GM18505 (cell line): ENCODE measurements around the gene CSRNP3.
A peak's percentile ranks its signal among the peaks of the same experiment; 100 is the strongest.
"Not testable (repeated sequence)": the region's sequence is repeated elsewhere in the genome, so short reads cannot be mapped to it uniquely, and the experiment has no call there.

Experiments
- ATAC-seq: cut with Tn5 transposase; IDR thresholded peaks from one replicate; pipeline ENCODE4 v1.9.1; 2021; ENCODE audit not compliant: unreplicated experiment
- POLR2A ChIP-seq: IDR thresholded peaks from 4 replicates; pipeline ENCODE4 v1.6.1; 2011; ENCODE audit warnings: borderline replicate concordance; ENCODE audit not compliant: insufficient read depth, insufficient read length; ENCODE audit errors: extremely low read depth

Gene CSRNP3

DNA sequence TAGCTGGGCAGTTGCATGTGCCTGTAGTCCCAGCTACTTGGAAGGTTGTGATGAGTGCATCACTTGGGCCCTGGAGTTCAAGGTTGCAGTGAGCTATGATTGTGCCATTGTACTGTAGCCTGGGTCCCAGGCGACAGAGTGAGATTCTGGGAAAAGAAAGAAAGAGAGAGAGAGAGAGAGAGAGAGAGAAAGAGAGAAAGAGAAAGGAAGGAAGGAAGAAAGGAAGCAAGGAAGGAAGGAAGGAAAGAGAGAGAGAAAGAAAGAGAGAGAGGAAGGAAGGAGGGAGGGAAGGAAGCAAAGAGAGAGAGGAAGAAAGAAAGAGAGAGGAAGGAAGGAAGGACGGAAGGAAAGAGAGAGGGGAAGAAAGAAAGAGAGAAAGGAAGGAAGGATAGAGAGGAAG lies 196.1 kb downstream of the CSRNP3 start:
- ATAC-seq, result no peak
- TF ChIP-seq POLR2A, result no peak

DNA sequence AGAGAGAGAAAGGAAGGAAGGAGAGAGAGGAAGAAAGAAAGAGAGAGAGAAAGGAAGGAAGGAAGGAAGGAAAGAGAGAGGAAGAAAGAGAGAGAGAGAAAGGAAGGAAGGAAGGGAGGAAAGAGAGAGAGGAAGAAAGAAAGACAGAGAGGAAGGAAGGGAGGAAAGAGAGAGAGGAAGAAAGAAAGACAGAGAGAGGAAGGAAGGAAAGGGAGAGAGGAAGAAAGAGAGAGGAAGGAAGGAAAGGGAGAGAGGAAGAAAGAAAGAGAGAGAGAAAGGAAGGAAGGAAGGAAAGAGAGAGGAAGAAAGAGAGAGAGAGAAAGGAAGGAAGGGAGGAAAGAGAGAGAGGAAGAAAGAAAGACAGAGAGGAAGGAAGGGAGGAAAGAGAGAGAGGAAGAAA lies 196.6 kb downstream of the CSRNP3 start:
- not testable (repeated sequence) for ATAC-seq

DNA sequence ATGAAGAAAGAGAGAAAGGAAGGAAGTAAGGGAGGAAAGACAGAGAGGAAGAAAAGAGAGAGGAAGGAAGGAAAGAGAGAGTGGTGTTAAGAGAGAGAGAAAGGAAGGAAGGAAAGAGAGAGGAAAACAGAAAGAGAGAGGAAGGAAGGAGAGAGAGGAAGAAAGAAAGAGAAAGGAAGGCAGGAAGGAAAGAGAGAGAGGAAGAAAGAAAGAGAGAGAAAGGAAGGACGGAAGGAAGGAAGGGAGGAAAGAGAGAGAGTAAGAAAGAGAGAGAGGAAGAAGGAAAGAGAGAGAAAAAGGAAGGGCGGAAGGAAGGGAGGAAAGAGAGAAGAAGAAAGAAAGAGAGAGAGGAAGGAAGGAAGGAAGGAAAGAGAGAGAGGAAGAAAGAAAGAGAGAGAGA lies 197.1 kb downstream of the CSRNP3 start:
- no peak for ATAC-seq

DNA sequence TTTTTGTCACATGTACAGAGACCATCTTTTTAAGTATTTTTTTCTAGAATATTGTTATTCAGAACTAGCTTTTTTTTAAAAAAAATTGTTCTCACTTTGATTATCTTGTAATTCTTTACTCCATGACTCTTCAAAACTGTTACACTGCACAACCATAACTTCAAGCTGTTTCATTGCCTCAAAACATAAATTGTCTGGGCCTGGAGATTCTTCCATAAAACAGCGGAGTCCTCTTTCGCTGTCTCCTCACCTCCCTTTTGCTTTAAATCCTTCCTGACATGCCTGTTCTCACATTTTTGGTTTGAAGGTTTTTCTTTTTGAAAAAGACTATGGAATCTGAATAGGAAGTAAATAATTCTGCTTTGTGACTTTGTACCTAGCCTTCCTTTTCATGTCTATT lies 197.9 kb downstream of the CSRNP3 start:
- no peak for TF ChIP-seq POLR2A
- ATAC-seq, result no peak

More for the DNA sequence above, 197.1 kb downstream of the CSRNP3 start:
- no peak for TF ChIP-seq POLR2A

DNA sequence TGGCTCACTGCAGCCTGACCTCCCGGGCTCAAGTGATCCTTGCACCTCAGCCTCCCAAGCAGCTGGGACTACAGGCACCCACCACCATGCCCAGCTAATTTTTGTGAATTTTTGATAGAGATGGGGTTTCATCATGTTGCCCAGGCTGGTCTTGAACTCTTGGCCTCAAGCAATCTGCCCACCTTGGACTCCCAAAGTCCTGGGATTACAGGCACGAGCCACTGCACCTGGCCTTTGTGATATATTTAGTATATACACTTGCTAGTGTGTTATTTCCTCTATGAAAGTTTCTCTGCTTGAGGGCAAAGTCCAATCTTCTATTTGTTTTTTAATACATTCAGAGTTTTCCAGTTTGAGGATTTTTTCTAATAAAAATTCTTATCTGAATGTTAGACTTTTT lies 205.3 kb downstream of the CSRNP3 start:
- no peak for ATAC-seq

DNA sequence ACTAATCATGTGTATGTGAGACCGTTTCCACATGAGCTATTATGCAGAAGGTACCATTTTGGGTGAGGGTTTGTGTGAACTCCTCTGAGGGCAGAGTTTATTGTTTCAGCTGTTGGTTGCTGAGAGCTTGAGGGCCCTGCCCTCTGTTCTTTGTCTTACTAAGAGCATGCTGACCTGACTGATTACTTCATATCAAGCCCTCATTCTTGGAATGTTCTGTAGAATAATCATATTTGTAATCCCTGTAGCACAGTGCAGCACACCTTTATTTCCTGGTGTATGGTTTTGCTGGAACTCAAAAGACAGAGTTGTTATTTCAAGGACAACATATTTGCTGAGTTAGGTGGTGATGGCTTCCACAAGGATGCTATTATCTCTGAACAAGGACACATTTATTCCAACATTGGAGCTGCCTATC lies 206.1 kb downstream of the CSRNP3 start:
- peak; percentile 44 for ATAC-seq
- TF ChIP-seq POLR2A, result no peak

More for the DNA sequence above, 205.3 kb downstream of the CSRNP3 start:
- TF ChIP-seq POLR2A, result no peak

DNA sequence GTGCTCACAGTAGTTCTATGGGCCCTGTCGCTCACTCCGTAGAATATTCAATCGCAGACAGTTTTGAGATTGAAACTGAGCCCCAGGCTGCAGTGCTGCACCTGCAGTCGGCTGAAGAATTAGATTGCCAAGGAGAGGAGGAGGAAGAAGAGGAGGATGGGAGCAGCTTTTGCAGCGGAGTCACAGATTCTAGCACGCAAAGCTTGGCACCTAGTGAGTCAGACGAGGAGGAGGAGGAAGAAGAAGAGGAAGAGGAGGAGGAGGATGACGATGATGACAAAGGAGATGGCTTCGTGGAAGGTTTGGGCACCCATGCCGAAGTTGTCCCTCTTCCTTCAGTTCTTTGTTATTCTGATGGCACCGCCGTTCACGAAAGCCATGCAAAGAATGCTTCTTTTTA lies 209.4 kb downstream of the CSRNP3 start:
- no peak for TF ChIP-seq POLR2A

DNA sequence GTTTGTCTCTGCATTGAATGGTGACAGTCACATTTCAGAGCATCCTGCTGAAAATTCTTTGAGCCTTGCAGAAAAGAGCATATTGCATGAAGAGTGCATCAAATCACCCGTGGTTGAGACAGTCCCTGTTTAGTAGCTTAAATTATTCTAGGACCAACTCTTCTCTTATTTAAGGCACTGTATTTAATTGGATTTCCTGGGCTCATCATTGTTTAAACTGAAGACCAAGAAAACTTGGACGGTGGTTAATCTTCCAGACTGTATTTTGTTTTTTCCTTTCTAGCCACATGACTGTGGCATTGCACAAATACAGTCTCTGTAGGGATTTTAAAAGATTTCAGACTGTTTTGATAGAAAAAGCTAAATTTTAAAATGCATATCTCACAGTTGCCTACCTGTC lies 210.1 kb downstream of the CSRNP3 start:
- no peak for ATAC-seq

More for the DNA sequence above, 209.4 kb downstream of the CSRNP3 start:
- no peak for ATAC-seq

DNA sequence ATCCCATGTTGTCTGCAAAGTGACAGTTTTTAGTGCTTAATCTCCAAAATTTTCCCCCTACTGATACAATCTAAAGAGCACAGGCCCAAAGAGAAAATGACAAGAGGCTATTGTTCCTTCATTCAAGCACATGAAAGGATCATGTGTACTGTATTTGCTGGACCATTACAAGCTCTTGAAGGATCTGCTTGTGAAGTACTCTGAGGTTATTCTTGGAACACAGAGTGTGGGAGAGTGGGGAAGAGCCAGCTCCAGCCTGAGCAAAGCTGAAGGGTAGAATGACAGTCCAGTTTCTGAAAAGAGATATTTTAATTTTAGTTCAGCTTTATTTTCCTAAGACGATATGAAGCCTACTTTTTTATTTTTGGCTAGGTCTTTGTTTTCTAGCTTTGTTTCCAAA lies 212.3 kb downstream of the CSRNP3 start:
- no peak for TF ChIP-seq POLR2A
- ATAC-seq, result no peak

More for the DNA sequence above, 210.1 kb downstream of the CSRNP3 start:
- no peak for TF ChIP-seq POLR2A

DNA sequence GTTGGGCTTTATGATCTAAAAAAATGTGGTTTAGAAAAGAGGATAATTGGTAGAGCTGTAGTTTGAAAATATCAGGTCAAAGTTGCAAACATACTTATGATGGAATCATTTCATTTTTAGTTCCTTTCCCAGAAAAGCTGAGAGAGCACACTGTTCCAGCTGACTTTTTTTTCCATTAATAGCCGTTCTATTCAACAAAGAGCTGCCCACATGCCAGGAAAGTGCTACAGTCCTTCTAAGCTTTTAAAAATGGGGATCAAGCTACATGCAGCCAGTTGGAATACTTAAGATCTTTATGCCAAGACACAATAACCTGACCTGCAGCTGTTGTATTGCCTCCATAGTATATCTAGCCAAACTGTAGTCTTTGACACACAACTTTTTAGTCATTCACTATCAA lies 213.0 kb downstream of the CSRNP3 start:
- ATAC-seq, result no peak

DNA sequence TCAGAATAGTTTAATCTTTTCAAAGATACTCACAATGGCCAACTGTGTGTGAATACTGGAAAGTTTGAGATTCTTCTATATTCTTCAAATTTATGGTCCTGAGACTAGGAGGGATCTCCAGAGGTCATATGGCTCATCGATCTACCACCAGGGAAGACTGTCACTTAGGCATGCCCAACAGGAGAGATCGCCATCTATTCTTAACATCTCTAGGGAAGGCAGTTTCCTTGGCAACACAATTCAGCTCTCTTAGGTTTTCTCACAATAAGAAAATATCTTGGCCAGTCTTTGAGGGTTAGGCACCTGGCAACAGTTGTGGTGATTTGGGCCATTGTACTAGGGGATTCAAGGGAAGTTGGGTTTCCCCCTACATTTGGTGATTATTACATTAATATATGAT lies 217.3 kb downstream of the CSRNP3 start:
- ATAC-seq, result no peak
- TF ChIP-seq POLR2A, result no peak

More for the DNA sequence above, 213.0 kb downstream of the CSRNP3 start:
- TF ChIP-seq POLR2A, result no peak

DNA sequence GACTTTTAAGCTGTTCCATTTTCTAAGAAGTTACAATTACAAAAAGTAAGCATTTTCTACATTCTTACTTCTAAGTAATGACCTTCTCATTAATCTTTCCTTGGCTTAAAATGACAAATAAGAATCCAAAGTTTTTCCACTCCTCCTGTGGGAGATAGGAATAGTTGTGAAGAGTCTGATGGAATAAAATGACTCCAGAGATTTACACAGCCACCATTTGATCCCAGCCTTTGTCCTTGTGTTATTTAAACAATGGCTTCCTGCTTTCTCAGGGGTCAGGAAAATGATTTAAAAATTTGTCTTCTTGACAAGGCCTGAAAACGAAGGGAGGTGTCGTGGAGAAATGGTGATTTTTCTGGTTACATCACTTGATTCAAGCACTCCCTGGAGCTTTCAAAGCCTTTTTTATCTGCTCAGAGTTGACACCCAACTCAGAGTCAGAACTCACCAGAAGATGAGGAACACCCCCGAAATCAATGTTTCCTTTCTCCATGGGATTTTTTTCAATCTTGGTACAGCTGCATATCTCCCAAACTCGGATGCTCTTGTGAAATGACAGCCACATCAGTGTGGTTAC lies 218.0 kb downstream of the CSRNP3 start:
- TF ChIP-seq POLR2A, result no peak
- no peak for ATAC-seq

DNA sequence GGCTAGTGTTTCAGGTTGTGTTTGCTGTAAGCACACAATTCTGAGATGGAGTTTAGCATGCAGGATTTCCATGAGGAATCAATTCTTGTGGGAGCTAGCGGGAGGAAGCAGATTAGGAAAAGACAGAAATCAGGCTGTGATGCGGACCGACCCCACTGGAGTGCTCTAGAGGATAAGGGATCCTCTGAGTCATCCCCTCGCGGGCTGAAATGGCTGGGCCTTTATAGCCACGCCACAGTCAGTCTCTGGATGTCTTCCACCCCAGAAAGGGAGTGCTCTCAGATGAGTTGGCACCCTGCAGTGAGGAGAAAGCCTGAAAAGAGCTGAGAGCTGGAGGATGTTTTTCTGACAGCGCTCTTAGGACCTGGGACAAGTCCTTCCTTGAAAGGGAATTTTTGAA lies 222.1 kb downstream of the CSRNP3 start:
- no peak for TF ChIP-seq POLR2A
- no peak for ATAC-seq

DNA sequence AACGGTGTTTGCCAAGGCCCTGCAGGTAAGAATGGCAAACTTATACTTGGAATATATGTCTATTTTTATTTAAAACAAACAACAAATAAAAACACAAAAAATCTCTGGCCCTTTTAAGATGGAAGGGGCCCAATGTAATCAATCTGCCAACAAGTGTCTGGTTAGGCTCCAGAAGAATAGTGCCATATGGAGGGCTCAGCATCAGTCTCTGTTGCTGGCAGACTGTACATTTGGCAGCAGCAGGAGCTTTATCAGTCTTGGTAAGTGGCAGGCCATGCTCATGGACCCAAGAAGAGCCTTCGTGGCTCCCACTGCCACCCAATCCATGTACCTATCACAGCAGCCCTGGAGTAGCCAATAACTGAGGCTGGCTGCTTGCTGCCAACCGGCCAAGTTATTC lies 223.4 kb downstream of the CSRNP3 start:
- TF ChIP-seq POLR2A, result no peak
- no peak for ATAC-seq

DNA sequence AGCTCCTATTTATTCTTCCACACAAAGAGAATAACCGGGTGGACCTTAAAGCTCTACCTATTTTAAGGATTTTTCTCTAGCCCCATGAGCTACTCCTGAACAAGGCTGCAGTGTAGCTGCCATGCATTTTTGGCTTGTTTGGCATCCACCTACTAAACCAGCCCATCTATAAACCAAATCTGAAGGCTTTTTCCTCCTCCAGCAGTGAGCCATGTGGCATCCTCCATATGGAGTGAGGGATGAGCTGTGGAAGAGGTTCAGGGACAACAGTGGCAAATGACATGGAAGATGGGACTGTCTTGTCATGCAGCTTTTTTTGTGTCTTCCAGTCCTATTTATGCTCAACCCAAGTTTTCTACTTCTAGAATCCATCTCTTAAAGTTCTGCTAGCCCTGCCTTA lies 224.3 kb downstream of the CSRNP3 start:
- ATAC-seq, result no peak

More for the DNA sequence above, 224.3 kb downstream of the CSRNP3 start:
- no peak for TF ChIP-seq POLR2A
